Fibroblast of pulmonary artery (primary cell): ENCODE data around the gene CHI3L2.

Experiments used
- DNase-seq: peaks from one replicate; pipeline ENCODE4 v3.0.0-alpha.2; 2010; ENCODE audit warnings: low read depth
- H3K4me3 ChIP-seq: replicated peaks from 2 replicates; pipeline ENCODE4 v1.5.1; 2011; ENCODE audit warnings: low read depth, mild to moderate bottlenecking, control low read depth, low read length, moderate library complexity
- TF ChIP-seq, protein P1 (sequence below): IDR thresholded peaks from 2 replicates; pipeline ENCODE4 v1.5.1; 2011; ENCODE audit warnings: mild to moderate bottlenecking, control low read depth, low read length, inconsistent platforms; ENCODE audit errors: missing control alignments

Gene CHI3L2

DNA sequence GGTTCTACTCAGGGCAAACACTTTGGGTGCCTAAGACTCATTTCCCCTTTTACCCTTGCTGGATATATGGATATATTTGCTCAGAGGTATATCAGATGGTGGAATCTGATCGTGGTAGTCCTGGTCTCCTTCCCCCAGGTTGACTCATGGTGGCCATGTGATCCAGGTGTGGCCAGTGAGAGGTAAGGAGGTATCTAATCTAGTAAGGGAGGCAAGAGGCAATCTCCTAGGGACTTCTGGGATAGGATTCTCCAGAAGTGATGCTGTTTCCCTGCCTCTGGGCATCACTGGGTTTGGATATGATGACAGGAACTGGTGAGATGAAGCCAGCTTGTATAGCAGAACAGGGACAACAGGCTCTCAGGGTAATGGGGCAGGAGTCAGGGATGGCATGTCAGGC, 18.6 kb upstream of the CHI3L2 start:
- TF ChIP-seq, protein P1, sequence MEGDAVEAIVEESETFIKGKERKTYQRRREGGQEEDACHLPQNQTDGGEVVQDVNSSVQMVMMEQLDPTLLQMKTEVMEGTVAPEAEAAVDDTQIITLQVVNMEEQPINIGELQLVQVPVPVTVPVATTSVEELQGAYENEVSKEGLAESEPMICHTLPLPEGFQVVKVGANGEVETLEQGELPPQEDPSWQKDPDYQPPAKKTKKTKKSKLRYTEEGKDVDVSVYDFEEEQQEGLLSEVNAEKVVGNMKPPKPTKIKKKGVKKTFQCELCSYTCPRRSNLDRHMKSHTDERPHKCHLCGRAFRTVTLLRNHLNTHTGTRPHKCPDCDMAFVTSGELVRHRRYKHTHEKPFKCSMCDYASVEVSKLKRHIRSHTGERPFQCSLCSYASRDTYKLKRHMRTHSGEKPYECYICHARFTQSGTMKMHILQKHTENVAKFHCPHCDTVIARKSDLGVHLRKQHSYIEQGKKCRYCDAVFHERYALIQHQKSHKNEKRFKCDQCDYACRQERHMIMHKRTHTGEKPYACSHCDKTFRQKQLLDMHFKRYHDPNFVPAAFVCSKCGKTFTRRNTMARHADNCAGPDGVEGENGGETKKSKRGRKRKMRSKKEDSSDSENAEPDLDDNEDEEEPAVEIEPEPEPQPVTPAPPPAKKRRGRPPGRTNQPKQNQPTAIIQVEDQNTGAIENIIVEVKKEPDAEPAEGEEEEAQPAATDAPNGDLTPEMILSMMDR: no peak
- DNase-seq: no peak
- no peak overlapping the region for H3K4me3 ChIP-seq

DNA sequence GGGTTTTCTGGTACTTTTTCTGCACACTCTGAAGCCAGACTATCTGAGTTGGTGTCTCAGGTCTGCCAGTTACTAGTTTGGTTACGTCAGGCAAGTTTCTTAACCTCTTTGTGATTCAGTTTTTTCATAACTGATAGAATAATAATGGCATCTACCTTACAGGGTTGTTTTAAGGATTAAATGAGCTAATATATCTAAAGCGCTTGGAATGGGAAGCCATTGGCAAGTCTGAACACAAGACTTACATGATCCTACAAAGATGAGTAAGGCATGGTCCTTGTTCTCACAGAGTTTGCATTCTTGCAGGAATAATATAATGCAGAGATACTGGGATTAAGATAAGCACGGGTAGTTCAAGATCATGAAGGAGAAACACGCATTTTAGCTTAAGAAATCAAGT, 17.9 kb upstream of the CHI3L2 start:
- no peak overlapping the region for H3K4me3 ChIP-seq
- TF ChIP-seq, protein P1: no peak
- no peak for DNase-seq

- TF ChIP-seq, protein P1: no peak
- no peak for DNase-seq
- no peak overlapping the region for H3K4me3 ChIP-seq
Measured at GRCh38 chr1:111211921-111212320, 15.6 kb upstream of the CHI3L2 start.

DNA sequence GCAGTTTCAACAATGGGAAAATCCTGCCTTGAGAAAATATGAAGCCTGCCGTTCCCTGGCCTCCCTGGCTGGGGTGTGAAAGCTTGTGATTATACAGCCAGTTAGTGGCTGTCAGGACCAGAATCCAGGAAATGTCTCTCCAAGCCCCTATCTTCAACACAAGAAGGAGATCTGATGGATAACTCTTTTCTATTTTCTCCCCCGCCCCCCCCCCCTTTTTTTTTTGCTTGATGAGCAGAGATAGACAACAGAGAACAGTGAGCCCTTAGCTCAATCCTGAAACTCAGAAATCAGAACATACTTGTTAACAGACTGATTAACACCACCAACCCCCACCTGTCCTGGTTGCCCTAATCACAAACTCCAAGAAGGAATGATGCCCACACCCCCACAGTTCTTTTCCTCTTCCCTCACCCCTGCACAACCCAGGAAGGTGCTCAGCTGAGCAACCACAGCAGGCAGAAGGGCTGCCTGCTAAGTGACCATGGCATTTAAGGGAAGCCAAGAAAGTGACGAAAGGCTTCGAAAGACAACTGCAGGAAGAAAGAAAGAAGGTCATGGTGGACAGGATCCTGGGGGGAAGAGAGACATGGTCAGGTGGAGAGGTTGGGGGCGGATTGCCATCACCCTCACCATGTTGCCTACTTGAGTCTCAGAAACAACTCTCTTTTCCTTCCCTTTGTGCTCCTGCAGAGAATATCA, 14.7 kb upstream of the CHI3L2 start:
- no peak for DNase-seq
- no peak overlapping the region for H3K4me3 ChIP-seq
- TF ChIP-seq, protein P1: no peak

GRCh38 chr1:111213412-111213811, 14.1 kb upstream of the CHI3L2 start:
- TF ChIP-seq, protein P1: no peak
- no peak for DNase-seq
- H3K4me3 ChIP-seq: no peak overlapping the region

- H3K4me3 ChIP-seq: no peak overlapping the region
- no peak for DNase-seq
- TF ChIP-seq, protein P1: no peak
Measured at GRCh38 chr1:111214074-111214801, 13.3 kb upstream of the CHI3L2 start.
